COLO668 (cell line): ENCODE results near the gene HOXB9.

Source experiments
- DNase-seq: peaks from one replicate; lab custom pipeline; 2025; ENCODE audit not compliant: unreplicated experiment; lab: John Stamatoyannopoulos, UW

Gene HOXB9

GRCh38 chr17:48624544-48625494 is 1.3 kb downstream of the HOXB9 start:
- DNase-seq, result peak; percentile 30

- no peak for DNase-seq
Measured at GRCh38 chr17:48624118-48624517, 2.0 kb downstream of the HOXB9 start.

GRCh38 chr17:48623583-48623982 is 2.6 kb downstream of the HOXB9 start:
- no peak for DNase-seq

- no peak for DNase-seq
Measured at GRCh38 chr17:48622857-48623256, 3.3 kb downstream of the HOXB9 start.

GRCh38 chr17:48621410-48622392 is 4.5 kb downstream of the HOXB9 start:
- DNase-seq, result no peak

GRCh38 chr17:48620461-48621139 is 5.6 kb downstream of the HOXB9 start:
- no peak for DNase-seq

- DNase-seq, result no peak
Measured at GRCh38 chr17:48619826-48620449, 6.2 kb downstream of the HOXB9 start.

- peak; percentile 79 for DNase-seq
Measured at GRCh38 chr17:48618256-48618896, 7.8 kb downstream of the HOXB9 start.

- peak; percentile 49 for DNase-seq
Measured at GRCh38 chr17:48617471-48618255, 8.5 kb downstream of the HOXB9 start.

- peak; percentile 24 for DNase-seq
Measured at GRCh38 chr17:48616717-48617470, 9.3 kb downstream of the HOXB9 start.

- DNase-seq, result peak; percentile 24
Measured at GRCh38 chr17:48615963-48616716, 10.0 kb downstream of the HOXB9 start.

- peak; percentile 17 for DNase-seq
Measured at GRCh38 chr17:48615047-48615962, 10.9 kb downstream of the HOXB9 start, which contains the start of gene HOXB8. Gene HOXB8, minus strand, starts transcription at chr17:48615292. Its CDS starts 588 bp downstream, at chr17:48614704.

- peak; percentile 64 for DNase-seq
Measured at GRCh38 chr17:48613862-48614694, 12.1 kb downstream of the HOXB9 start.

GRCh38 chr17:48612854-48613691 is 13.1 kb downstream of the HOXB9 start:
- peak; percentile 53 for DNase-seq

- DNase-seq, result peak; percentile 29
Measured at GRCh38 chr17:48612456-48612853, 13.7 kb downstream of the HOXB9 start.
